ENCODE data around the gene VAV1. TPM values are rescaled to one million over a fixed set of nuclear protein-coding genes. Genes with fewer than 3 reads are reported as not detected.

VAV1 gene
- total and polyA plus RNA-seq, 2 donors (not counting 1 experiment from before 2014, with no cell fraction given), result 62.7 to 98.8 TPM

- H3K4me2 ChIP-seq (replicated peaks; ENCODE audit: low read depth, low read length, poor library complexity, severe bottlenecking), result peak overlapping the region; percentile 83
Measured at GRCh38 chr19:6753178-6754031, 19.1 kb upstream of the VAV1 start.

More at GRCh38 chr19:6753178-6754031, 19.1 kb upstream of the VAV1 start:
- H3K4me3 Mint-ChIP-seq, result peak overlapping the region; percentile 94
- H3K36me3 ChIP-seq (replicated peaks in 1 of 2; ENCODE audit: control extremely low read depth in 1 of 2, control insufficient read depth in 1 of 2, extremely low read depth in 1 of 2, insufficient read depth in 2 of 2, low read length in 1 of 2), result peaks cover 0 to 32% of the 10 kb centered on the region in 2 experiments
- peak; percentile 91 for ATAC-seq (ENCODE audit: low read depth)
- TF ChIP-seq CTCF (IDR thresholded peaks at IDR 0.05) (peak; percentile 68), EZH2 (IDR thresholded peaks at IDR 0.05; ENCODE audit: borderline replicate concordance, insufficient read depth, low read depth, low read length, poor library complexity, severe bottlenecking) (no peak)
- H4K20me1 ChIP-seq (ENCODE audit: control insufficient read depth, insufficient read depth, low read length, poor library complexity, severe bottlenecking), result peaks cover 25% of the 10 kb centered on the region
- H3K27me3 ChIP-seq (replicated peaks in 1 of 4; ENCODE audit: control extremely low read depth in 1 of 4, control insufficient read depth in 3 of 4, insufficient read depth in 4 of 4, low read length in 3 of 4), result no peaks in the 10 kb centered on the region
- peak overlapping the region in 1 of 2 donors; percentile 35 for H3K27ac ChIP-seq (ENCODE audit: low read length in 2 of 2)
- no peaks in the 10 kb centered on the region for H3K27me3 Mint-ChIP-seq
- peak overlapping the region; percentile 96 for H3K27ac Mint-ChIP-seq
- peak overlapping the region in 4 of 5 experiments; percentile 41 to 65 (median 58) for H3K4me3 ChIP-seq (ENCODE audit: control extremely low read depth in 1 of 5, extremely low read depth in 1 of 5, insufficient read depth in 1 of 5, low read depth in 2 of 5, low read length in 4 of 5)
- peaks cover 16% of the 10 kb centered on the region for H3K79me2 ChIP-seq (ENCODE audit: control insufficient read depth, insufficient read depth, low read length)
- intact Hi-C loops (cut with micrococcal nuclease), result loop anchor here (1.0 to 5.0 kb wide), 8 partner anchors 14 to 381 kb away; partner anchors contain the start of genes ALKBH7, SH2D3A and VAV1
- no peaks in the 10 kb centered on the region for H3K9me3 Mint-ChIP-seq (ENCODE audit: insufficient read depth)
- ChIA-PET POLR2A (interaction anchor here (0.7 to 2.2 kb wide), 5 partner anchors 13 to 237 kb away, joined by 3 to 6 read pairs (median 3); partner anchors contain the start of genes GPR108 and SH2D3A), CTCF (interaction anchor here (0.7 to 3.8 kb wide), 11 partner anchors 10 to 294 kb away, joined by 3 to 22 read pairs (median 5); partner anchors contain the start of genes GPR108, SLC25A23 and VAV1)
- DNase-seq, result peak; percentile 92
- peak overlapping the region; percentile 58 for H3K9ac ChIP-seq (ENCODE audit: low read length)
- peaks cover 26% of the 10 kb centered on the region for H3K4me1 Mint-ChIP-seq
- no peaks in the 10 kb centered on the region for H3K9me3 ChIP-seq (ENCODE audit: control extremely low read depth in 1 of 3, control insufficient read depth in 2 of 3, insufficient read depth in 1 of 3, low read length in 2 of 3)
- peak overlapping the region; percentile 65 for H2AFZ ChIP-seq (ENCODE audit: insufficient read depth, low read depth, low read length, poor library complexity, severe bottlenecking)
- H3K4me1 ChIP-seq (ENCODE audit: control insufficient read depth in 2 of 2, insufficient read depth in 2 of 2, low read length in 2 of 2), result peaks cover 14 to 29% of the 10 kb centered on the region in 2 donors
- 4% methylated on average over 50 of the region's 50 CpGs for WGBS (ENCODE audit: insufficient coverage)
